ENCODE results near the gene DST.

Gene DST

DNA sequence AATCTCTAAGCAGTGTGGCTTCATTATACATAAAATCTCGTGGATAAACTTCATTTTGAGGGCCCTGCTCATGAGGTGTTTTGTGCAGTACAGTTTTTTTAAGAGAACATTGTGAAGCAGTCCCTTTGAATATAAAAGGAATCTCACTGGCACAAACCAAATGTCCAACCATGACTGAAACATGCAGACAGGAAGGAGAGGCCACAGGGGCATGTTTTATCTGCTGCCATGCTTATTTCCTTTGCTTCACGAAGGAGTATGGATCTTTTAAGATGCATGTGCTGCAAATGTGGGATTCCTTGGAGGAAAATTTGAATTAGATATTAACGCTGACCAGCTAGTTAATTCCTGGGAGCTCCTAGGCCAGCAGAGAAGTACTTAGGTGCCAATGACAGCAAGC lies 192.3 kb downstream of the DST start:
- ATAC-seq (ENCODE audit: low read depth) (no peak), DNase-seq (ENCODE audit: low spot score in 2 of 2) (no peak)
- H3K4me3 Mint-ChIP-seq = no peak overlapping the region
- H3K9me3 Mint-ChIP-seq = no peaks in the 10 kb centered on the region
- H3K4me1 Mint-ChIP-seq = no peaks in the 10 kb centered on the region
- no peaks in the 10 kb centered on the region for H3K27me3 Mint-ChIP-seq
- no peak overlapping the region for H3K27ac Mint-ChIP-seq
- no peaks in the 10 kb centered on the region for H3K36me3 Mint-ChIP-seq

DNA sequence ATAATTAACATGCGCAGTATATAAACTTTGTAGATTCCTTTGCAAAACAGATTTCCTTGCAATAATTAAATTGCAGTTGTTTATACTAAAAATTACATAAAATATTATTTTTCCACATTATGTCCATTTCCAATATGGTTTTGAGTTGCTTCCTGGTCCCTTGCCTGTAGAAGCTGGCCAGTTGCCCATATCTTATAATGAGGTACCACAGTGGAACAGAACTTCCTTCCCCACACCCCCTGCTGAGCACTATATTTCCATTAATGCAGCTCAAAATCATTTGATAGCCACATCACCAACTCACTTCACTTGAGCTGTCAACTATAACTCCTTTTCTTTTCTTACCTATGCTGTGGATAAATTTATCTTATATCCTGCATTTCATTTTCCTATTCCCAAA lies 194.6 kb downstream of the DST start:
- no peaks in the 10 kb centered on the region for H3K27me3 Mint-ChIP-seq
- ATAC-seq (ENCODE audit: low read depth) (no peak), DNase-seq (ENCODE audit: low spot score in 2 of 2) (no peak)
- H3K4me3 Mint-ChIP-seq = no peak overlapping the region
- no peaks in the 10 kb centered on the region for H3K4me1 Mint-ChIP-seq
- no peaks in the 10 kb centered on the region for H3K36me3 Mint-ChIP-seq
- H3K9me3 Mint-ChIP-seq = peaks cover 2% of the 10 kb centered on the region
- H3K27ac Mint-ChIP-seq = no peak overlapping the region

DNA sequence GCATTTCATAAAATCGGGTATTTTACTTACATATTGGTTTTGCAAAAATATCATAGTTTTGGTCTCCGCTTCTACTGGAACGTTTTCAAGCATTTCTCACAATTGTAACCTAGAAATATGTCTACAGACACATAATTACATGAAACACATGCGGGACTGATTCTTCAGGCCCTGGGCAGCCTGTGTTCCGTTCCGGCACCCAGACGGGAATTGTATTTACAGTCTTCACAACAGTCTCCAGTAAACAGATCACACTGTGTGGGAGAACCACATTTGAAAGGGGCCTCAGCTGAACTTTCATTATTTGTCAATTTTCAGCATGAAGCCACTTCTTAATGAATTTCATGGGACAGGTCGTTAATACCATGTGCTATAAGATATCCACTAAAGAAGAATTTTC lies 196.9 kb downstream of the DST start:
- DNase-seq (ENCODE audit: low spot score in 2 of 2) (no peak), ATAC-seq (ENCODE audit: low read depth) (no peak)
- Mint-ChIP-seq H3K4me3 (no peak overlapping the region), H3K4me1 (no peaks in the 10 kb centered on the region), H3K36me3 (no peaks in the 10 kb centered on the region), H3K27me3 (no peaks in the 10 kb centered on the region), H3K9me3 (peaks cover 2% of the 10 kb centered on the region), H3K27ac (no peak overlapping the region)

DNA sequence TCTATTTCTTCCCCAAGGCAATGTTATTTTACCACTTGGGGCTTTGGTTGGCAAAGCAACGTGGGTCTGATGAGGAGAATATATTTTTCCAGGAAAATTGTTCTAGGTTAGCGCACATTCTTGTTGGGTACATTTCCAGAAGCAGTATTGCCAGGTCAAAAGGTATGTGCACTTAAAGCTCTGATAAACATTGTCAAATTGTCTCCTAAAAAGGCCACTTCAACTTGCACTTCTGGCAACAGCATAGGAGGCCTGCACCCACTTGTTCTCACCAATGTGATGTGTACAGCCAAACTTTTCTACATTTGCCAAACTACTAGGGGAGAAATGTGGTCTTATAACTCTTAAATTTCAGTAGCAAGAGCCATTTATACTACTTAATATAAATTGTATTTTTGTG lies 197.8 kb downstream of the DST start:
- H3K9me3 Mint-ChIP-seq = peaks cover 2% of the 10 kb centered on the region
- DNase-seq (ENCODE audit: low spot score in 2 of 2) = no peak
- no peak overlapping the region for H3K27ac Mint-ChIP-seq
- no peaks in the 10 kb centered on the region for H3K27me3 Mint-ChIP-seq
- H3K4me1 Mint-ChIP-seq = no peaks in the 10 kb centered on the region
- no peaks in the 10 kb centered on the region for H3K36me3 Mint-ChIP-seq
- no peak for ATAC-seq (ENCODE audit: low read depth)
- H3K4me3 Mint-ChIP-seq = no peak overlapping the region

DNA sequence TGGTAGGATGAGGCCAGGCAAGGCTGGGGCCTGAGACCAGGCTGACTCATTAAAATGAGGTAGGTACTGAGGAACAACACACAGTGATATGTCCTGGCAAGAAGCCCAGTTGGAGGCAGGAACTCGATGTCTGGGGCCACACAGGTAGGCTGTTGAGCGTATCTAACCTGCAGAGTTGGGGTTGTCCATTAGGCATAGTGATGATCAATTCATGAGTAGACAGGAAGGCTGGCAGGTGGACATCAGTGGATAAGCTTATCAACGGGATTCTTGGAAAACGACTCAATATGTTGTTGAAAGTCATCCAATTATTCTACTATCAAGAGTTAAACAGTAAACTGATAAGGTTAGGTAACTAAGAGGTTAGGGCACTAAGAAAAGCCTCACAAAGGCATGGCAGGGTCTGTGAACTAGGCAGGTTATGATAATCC lies 202.1 kb downstream of the DST start:
- Mint-ChIP-seq H3K4me3 (no peak overlapping the region), H3K27ac (no peak overlapping the region), H3K4me1 (no peaks in the 10 kb centered on the region), H3K27me3 (no peaks in the 10 kb centered on the region), H3K36me3 (no peaks in the 10 kb centered on the region), H3K9me3 (peaks cover 5% of the 10 kb centered on the region)
- DNase-seq (ENCODE audit: low spot score in 2 of 2) (no peak), ATAC-seq (ENCODE audit: low read depth) (no peak)

DNA sequence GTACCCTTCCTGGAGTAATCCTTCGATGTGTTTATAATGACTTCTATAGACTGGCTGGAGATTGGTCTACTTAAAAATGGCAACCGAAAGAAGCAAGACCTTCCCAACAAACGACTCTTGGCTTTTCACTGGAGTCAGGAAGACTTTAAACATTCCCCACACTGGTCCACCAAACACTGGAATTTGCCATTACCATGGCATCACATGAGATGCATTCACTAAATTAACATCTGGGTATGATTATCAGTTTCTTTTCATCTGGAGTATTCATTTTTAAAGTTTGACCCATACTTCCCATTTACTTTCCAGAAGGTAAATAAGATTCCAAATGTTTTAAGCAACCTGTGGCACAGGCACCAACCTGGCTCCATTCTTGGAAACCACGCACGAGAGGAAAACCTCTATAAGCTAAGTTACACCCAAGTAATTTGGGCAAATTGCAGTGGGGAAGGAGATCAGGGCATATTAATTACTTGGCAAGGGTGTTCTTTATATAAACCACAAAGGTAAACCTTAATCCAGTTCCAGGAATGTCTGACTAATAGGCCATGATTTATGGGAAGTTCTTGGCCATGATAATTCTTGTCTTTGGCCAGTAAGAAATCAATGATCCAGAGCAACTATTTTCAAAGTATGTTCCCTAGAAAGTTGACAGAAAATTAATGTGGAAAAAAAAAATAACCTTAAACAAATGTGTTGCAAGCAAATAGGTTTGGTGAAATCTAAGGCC lies 205.4 kb downstream of the DST start:
- Mint-ChIP-seq H3K4me1 (no peaks in the 10 kb centered on the region), H3K27ac (no peak overlapping the region), H3K36me3 (no peaks in the 10 kb centered on the region), H3K9me3 (peaks cover 3% of the 10 kb centered on the region), H3K4me3 (no peak overlapping the region), H3K27me3 (no peaks in the 10 kb centered on the region)
- ATAC-seq (ENCODE audit: low read depth) (no peak), DNase-seq (ENCODE audit: low spot score in 2 of 2) (no peak)

DNA sequence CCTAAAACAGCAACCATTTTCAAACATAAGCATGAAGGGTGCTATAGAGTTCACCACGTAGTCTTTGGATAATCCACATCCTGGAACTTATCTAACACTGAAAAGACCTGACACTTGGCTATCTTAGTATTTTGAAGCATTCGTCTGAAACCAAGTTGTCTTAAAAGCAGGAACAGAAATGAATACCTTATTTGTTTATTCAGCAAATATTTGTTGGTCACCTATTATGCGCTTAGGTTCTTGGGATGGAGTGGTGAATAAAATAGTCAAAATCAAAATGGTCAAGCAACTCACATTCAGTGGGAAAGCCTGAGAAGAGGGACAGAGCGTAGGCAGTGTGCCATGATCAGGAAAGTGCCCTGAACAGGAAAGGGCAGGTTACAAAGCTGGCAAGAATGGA lies 206.9 kb downstream of the DST start:
- no peak overlapping the region for H3K4me3 Mint-ChIP-seq
- peaks cover 3% of the 10 kb centered on the region for H3K9me3 Mint-ChIP-seq
- no peaks in the 10 kb centered on the region for H3K4me1 Mint-ChIP-seq
- DNase-seq (ENCODE audit: low spot score in 2 of 2) = no peak
- no peaks in the 10 kb centered on the region for H3K27me3 Mint-ChIP-seq
- no peak overlapping the region for H3K27ac Mint-ChIP-seq
- no peak for ATAC-seq (ENCODE audit: low read depth)
- no peaks in the 10 kb centered on the region for H3K36me3 Mint-ChIP-seq

DNA sequence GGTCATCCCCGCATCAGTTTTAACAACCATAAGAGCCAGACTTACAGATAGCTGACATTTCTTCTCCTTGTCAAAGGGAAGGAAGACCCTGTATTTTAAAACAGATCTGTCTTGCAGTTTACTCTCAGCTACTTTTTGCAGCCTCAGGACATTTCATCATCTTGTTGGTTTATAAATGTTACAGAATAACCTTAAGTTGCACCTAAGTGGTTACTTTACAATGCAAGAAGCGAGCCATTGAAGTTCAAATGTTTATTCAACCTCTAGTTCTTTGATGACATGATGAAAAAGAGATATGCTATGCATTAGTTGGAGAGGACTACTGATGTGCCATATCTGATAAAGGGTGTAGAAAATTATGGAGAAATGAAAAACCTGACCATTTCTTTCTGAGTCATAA lies 207.4 kb downstream of the DST start:
- H3K9me3 Mint-ChIP-seq = peaks cover 3% of the 10 kb centered on the region
- DNase-seq (ENCODE audit: low spot score in 2 of 2) = no peak
- no peak for ATAC-seq (ENCODE audit: low read depth)
- H3K4me3 Mint-ChIP-seq = no peak overlapping the region
- H3K27me3 Mint-ChIP-seq = no peaks in the 10 kb centered on the region
- no peak overlapping the region for H3K27ac Mint-ChIP-seq
- no peaks in the 10 kb centered on the region for H3K4me1 Mint-ChIP-seq
- no peaks in the 10 kb centered on the region for H3K36me3 Mint-ChIP-seq

DNA sequence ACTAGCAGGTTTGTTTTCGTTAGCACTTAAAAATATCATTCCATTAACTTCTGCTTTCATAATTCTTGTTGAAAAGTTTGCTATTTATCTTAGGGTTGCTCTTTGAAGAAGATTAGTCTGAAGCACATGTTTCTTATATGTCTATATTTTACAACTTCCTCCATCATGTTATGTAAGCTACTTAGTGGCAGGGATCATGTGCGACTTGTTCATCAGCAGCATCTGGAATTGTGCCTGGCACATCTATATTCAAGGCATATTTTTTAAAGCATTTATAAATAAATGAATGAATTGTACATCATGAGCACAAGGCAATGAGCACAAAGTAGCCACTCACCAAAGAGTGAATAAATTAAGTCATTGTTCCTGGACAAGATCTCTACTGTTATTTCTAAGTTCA lies 208.1 kb downstream of the DST start:
- H3K36me3 Mint-ChIP-seq = no peaks in the 10 kb centered on the region
- DNase-seq (ENCODE audit: low spot score in 2 of 2) = no peak
- H3K4me3 Mint-ChIP-seq = no peak overlapping the region
- ATAC-seq (ENCODE audit: low read depth) = no peak
- no peaks in the 10 kb centered on the region for H3K27me3 Mint-ChIP-seq
- no peaks in the 10 kb centered on the region for H3K9me3 Mint-ChIP-seq
- H3K27ac Mint-ChIP-seq = no peak overlapping the region
- no peaks in the 10 kb centered on the region for H3K4me1 Mint-ChIP-seq

DNA sequence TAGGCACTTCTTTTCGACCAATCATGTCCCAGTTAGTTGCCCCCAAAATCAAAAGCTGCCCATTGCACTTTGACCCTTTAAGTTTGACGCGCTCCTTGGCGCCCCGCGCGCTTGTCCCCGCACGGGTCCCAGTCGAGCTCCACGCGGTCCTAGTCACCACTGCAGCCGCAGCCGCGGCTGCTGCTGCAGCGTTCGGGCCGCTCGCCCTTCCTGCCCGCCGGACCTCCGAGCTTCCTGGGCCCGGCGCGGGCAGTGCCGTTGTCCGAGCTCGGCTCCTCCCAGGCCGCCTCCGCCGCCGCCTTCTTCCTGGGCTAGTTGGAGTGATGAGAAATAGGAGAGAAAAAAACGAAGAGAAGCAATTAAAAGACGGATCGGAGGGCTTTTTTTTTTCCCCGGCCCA lies 209.6 kb downstream of the DST start:
- ATAC-seq (ENCODE audit: low read depth) (no peak), DNase-seq (ENCODE audit: low spot score in 2 of 2) (no peak)
- H3K27me3 Mint-ChIP-seq = no peaks in the 10 kb centered on the region
- no peaks in the 10 kb centered on the region for H3K4me1 Mint-ChIP-seq
- no peaks in the 10 kb centered on the region for H3K9me3 Mint-ChIP-seq
- H3K27ac Mint-ChIP-seq = no peak overlapping the region
- H3K4me3 Mint-ChIP-seq = no peak overlapping the region
- no peaks in the 10 kb centered on the region for H3K36me3 Mint-ChIP-seq

DNA sequence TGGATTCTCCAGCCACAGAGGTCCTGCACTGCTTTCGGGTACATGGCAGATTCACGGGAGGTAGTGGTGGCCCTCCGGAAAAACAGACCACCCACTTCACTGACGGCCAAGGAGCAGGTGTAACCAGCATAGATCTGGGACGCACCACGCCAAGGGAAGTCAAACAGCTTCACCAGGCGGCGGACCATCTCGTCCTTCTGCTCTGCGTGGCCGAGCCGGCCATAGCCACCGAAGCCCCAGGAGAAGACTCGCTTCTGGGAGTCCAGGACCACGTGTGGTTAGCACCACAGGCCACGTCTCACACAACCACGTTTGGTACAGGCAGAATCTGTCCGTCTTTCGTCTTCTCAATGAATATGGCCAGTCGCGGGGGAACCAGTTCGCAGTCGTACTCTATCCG lies 210.5 kb downstream of the DST start:
- Mint-ChIP-seq H3K9me3 (no peaks in the 10 kb centered on the region), H3K27me3 (no peaks in the 10 kb centered on the region), H3K4me1 (no peaks in the 10 kb centered on the region), H3K4me3 (no peak overlapping the region), H3K36me3 (no peaks in the 10 kb centered on the region), H3K27ac (no peak overlapping the region)
- ATAC-seq (ENCODE audit: low read depth) (no peak), DNase-seq (ENCODE audit: low spot score in 2 of 2) (no peak)

DNA sequence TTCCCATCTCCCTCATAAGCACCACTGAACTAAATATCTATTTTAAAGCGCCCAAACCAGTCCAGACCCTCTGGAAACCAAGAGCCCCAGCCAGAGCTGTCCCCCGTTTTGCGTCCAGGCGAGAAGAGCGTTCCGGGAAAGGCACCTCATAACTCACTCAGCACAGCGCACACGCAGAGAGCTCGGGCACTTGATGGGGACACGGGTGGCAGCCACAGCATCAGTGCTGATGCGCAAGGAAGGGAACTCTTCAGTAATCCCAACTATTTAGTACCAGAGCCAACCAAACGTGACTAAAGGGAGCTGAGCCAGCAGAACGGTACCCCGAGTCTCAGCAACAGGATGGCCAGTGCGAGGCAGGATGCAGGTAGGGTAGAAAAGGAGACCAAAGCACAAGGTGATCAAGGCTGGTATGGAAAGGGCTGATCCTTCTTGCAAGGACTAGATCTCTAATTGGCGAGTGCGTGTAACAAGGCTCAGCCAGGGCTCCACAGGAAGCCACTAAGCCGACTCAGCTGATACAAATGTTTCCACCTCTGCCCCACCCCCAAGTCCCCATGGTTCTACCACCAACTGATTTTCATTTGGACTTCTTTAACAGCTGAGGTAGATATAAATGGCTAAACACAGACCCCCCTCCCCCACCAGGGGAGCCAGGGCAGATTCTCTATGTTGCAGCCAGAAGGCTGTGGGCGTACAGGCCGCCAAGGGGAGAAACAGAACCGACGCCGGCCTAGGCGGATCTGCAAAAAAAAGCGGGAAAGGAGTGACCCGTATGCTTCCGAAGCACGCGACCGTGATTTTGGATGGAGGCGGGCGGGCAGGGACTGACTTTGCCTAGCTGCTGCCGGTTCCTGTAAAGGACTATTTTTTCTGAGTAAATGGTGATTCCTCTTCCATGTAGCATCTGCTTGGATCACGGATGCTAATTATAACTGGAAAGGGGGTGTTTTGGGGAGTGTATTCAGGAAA lies 211.8 kb downstream of the DST start:
- H3K4me1 Mint-ChIP-seq = no peaks in the 10 kb centered on the region
- no peaks in the 10 kb centered on the region for H3K9me3 Mint-ChIP-seq
- H3K36me3 Mint-ChIP-seq = no peaks in the 10 kb centered on the region
- H3K27ac Mint-ChIP-seq = no peak overlapping the region
- ATAC-seq (ENCODE audit: low read depth) = no peak
- H3K4me3 Mint-ChIP-seq = no peak overlapping the region
- DNase-seq (ENCODE audit: low spot score in 2 of 2) = no peak
- H3K27me3 Mint-ChIP-seq = no peaks in the 10 kb centered on the region

DNA sequence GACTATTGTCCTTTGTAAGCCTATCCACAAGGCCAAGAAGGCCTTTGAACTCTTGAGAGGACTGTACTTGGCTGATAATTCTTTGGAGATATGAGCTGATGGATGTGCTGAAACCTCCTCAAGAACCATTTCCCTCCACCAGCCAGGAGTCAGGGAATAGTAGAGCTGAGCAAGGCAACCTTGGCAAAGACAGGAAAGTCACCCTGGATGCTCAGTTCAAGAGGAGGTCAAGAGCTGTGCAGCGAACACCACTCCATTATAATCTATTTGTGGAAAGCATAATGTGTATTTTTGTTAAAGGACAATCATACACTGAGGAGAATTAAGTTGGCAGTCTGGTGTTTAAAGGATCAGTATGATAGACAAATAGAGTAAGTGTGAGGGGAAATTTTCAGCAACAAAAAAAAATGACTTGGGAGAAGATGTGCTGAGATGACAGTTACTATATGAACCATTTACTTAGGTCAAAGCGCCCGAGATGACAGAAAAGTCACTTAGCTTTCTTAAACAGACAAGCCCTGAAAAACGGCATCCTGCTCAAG lies 218.1 kb downstream of the DST start:
- Mint-ChIP-seq H3K27ac (no peak overlapping the region), H3K36me3 (no peaks in the 10 kb centered on the region), H3K4me1 (no peaks in the 10 kb centered on the region), H3K27me3 (no peaks in the 10 kb centered on the region), H3K4me3 (no peak overlapping the region), H3K9me3 (no peaks in the 10 kb centered on the region)
- no peak for DNase-seq (ENCODE audit: low spot score in 2 of 2)
- ATAC-seq (ENCODE audit: low read depth) = no peak

DNA sequence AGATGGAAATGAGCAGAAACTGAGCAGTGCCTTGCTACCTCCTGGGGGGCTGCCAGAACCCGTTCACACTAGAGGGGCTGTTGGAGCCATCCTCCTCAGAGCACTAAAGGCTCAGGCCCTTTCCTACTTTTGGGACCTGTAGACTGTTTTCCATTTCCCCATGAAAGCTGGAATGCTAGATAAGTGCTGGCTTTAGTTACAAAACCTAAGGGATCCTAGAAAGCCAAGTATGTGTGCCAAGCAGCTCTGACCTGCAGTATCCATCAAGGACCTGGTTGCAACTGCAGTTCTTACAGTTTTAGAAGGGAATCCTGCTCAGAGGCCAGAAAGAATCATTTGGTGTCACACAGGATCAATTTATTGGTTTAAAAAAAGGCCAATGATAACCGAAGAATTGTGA lies 218.6 kb downstream of the DST start:
- DNase-seq (ENCODE audit: low spot score in 2 of 2) = no peak
- H3K4me1 Mint-ChIP-seq = no peaks in the 10 kb centered on the region
- H3K9me3 Mint-ChIP-seq = no peaks in the 10 kb centered on the region

More for the DNA sequence above, 218.6 kb downstream of the DST start:
- H3K4me3 Mint-ChIP-seq = no peak overlapping the region
- H3K27me3 Mint-ChIP-seq = no peaks in the 10 kb centered on the region
- no peaks in the 10 kb centered on the region for H3K36me3 Mint-ChIP-seq
- no peak for ATAC-seq (ENCODE audit: low read depth)
- no peak overlapping the region for H3K27ac Mint-ChIP-seq
